NAMALWA (cell line): ENCODE measurements around the gene CDH4.

Experiments
- DNase-seq: peaks from one replicate; pipeline ENCODE4 v3.0.0-alpha.2; 2015; ENCODE audit warnings: low spot score

The CDH4 gene

GRCh38 chr20:61693055-61693600 lies 441.1 kb downstream of the CDH4 start:
- DNase-seq, result no peak

GRCh38 chr20:61694682-61695081 lies 442.6 kb downstream of the CDH4 start:
- no peak for DNase-seq

- DNase-seq, result no peak
These were observed 443.7 kb downstream of the CDH4 start for GRCh38 chr20:61695741-61696140.

- no peak for DNase-seq
These were observed 444.2 kb downstream of the CDH4 start for GRCh38 chr20:61696181-61696735.

- no peak for DNase-seq
These were observed 445.9 kb downstream of the CDH4 start for GRCh38 chr20:61697666-61698597.

GRCh38 chr20:61698598-61699494 lies 446.8 kb downstream of the CDH4 start:
- no peak for DNase-seq

GRCh38 chr20:61699495-61700374 lies 447.7 kb downstream of the CDH4 start:
- DNase-seq, result no peak

GRCh38 chr20:61700595-61701140 lies 448.6 kb downstream of the CDH4 start:
- DNase-seq, result no peak

- no peak for DNase-seq
These were observed 449.3 kb downstream of the CDH4 start for GRCh38 chr20:61701401-61701800.

GRCh38 chr20:61701802-61702201 lies 449.7 kb downstream of the CDH4 start:
- no peak for DNase-seq

GRCh38 chr20:61702246-61702645 lies 450.2 kb downstream of the CDH4 start:
- DNase-seq, result no peak

- no peak for DNase-seq
These were observed 452.6 kb downstream of the CDH4 start for GRCh38 chr20:61704661-61705060.

GRCh38 chr20:61705386-61706258 lies 453.6 kb downstream of the CDH4 start:
- no peak for DNase-seq

GRCh38 chr20:61706259-61706961 lies 454.3 kb downstream of the CDH4 start:
- no peak for DNase-seq

- no peak for DNase-seq
These were observed 456.8 kb downstream of the CDH4 start for GRCh38 chr20:61708891-61709290.

GRCh38 chr20:61710108-61710507 lies 458.0 kb downstream of the CDH4 start:
- DNase-seq, result no peak

- no peak for DNase-seq
These were observed 460.6 kb downstream of the CDH4 start for GRCh38 chr20:61712688-61713087.

GRCh38 chr20:61718361-61719005 lies 466.4 kb downstream of the CDH4 start:
- no peak for DNase-seq
